Endodermal cell (in vitro differentiated cells): ENCODE data around the gene UQCC2. TPM values are rescaled to one million over a fixed set of nuclear protein-coding genes. Genes with fewer than 3 reads are reported as not detected.

Experiments used
- DNase-seq: peaks from one replicate; pipeline ENCODE4 v3.0.0-alpha.2; 2017
- H3K27ac ChIP-seq: 2 replicates; pipeline ENCODE4 v1.5.1; 2013; ENCODE audit warnings: mild to moderate bottlenecking, low read depth, low read length, moderate library complexity
- H3K27me3 ChIP-seq: 2 replicates; pipeline ENCODE4 v1.6.1; 2013; ENCODE audit warnings: mild to moderate bottlenecking, low read length, moderate library complexity; ENCODE audit not compliant: insufficient read depth, control insufficient read depth, poor library complexity, severe bottlenecking
- H3K36me3 ChIP-seq: 2 replicates; pipeline ENCODE4 v1.7.0; 2013; ENCODE audit warnings: mild to moderate bottlenecking, low read length, moderate library complexity; ENCODE audit not compliant: control insufficient read depth, insufficient read depth
- H3K4me1 ChIP-seq: one replicate; pipeline ENCODE4 v1.7.0; 2013; ENCODE audit warnings: low read length; ENCODE audit not compliant: control insufficient read depth, insufficient read depth
- H3K4me3 ChIP-seq: 2 replicates; pipeline ENCODE4 v1.5.1; 2013; ENCODE audit warnings: mild to moderate bottlenecking, low read length, moderate library complexity
- H3K9ac ChIP-seq: 2 replicates; pipeline ENCODE4 v1.6.1; 2013; ENCODE audit warnings: mild to moderate bottlenecking, low read length, moderate library complexity; ENCODE audit not compliant: poor library complexity, severe bottlenecking; ENCODE audit errors: extremely low read depth
- H3K9me3 ChIP-seq: 2 replicates; pipeline ENCODE4 v1.6.1; 2013; ENCODE audit warnings: mild to moderate bottlenecking, low read length, moderate library complexity; ENCODE audit not compliant: control insufficient read depth
- H3K27ac Mint-ChIP-seq: 2 replicates; pipeline ENCODE4 v1.8.0; 2020; ENCODE audit warnings: mixed read lengths
- H3K27me3 Mint-ChIP-seq: 2 replicates; pipeline ENCODE4 v1.8.0; 2021; ENCODE audit warnings: mild to moderate bottlenecking, mixed read lengths; ENCODE audit not compliant: insufficient read depth
- H3K36me3 Mint-ChIP-seq: 2 replicates; pipeline ENCODE4 v1.8.0; 2020; ENCODE audit warnings: low read depth, mixed read lengths
- H3K4me1 Mint-ChIP-seq: 2 replicates; pipeline ENCODE4 v1.8.0; 2020; ENCODE audit warnings: mixed read lengths
- H3K4me3 Mint-ChIP-seq: 2 replicates; pipeline ENCODE4 v1.8.0; 2020; ENCODE audit warnings: mild to moderate bottlenecking, moderate library complexity, mixed read lengths
- H3K9me3 Mint-ChIP-seq: 2 replicates; pipeline ENCODE4 v1.8.0; 2020; ENCODE audit warnings: mild to moderate bottlenecking, mixed read lengths
- WGBS, 2 experiments: methylation state at CpG; one replicate each; pipeline versions ENCODE4 v1.1.5 to v1.1.7; 2013; ENCODE audit warnings: missing lambda C conversion rate in 2 of 2, mixed read lengths in 1 of 2; ENCODE audit not compliant: insufficient coverage in 1 of 2, insufficient read length in 1 of 2; 5-methylcytosine and 5-hydroxymethylcytosine counted together
- total RNA-seq, 2 donors: library from RNA; stranded (reverse); fragmentation: NEBNext Ultra II Directional in 1 of 2; extraction: Animal tissue kit (Norgen Biotek cat#: 25700) in 1 of 2; gene quantifications; 2 replicates in 1 of 2; 3 replicates in 1 of 2; pipeline ENCODE4 v1.2.1, GENCODE V29; 2021
- TF ChIP-seq, protein P1 (sequence below): fragments of 200-600 bp; sonication (generic); conservative IDR thresholded peaks from 2 replicates; pipeline ENCODE4 v1.5.0; 2021; ENCODE audit warnings: antibody characterized with exemption, mild to moderate bottlenecking

Gene UQCC2
- total RNA-seq, 2 donors from 2014 or later, result 120 to 174 TPM

DNA sequence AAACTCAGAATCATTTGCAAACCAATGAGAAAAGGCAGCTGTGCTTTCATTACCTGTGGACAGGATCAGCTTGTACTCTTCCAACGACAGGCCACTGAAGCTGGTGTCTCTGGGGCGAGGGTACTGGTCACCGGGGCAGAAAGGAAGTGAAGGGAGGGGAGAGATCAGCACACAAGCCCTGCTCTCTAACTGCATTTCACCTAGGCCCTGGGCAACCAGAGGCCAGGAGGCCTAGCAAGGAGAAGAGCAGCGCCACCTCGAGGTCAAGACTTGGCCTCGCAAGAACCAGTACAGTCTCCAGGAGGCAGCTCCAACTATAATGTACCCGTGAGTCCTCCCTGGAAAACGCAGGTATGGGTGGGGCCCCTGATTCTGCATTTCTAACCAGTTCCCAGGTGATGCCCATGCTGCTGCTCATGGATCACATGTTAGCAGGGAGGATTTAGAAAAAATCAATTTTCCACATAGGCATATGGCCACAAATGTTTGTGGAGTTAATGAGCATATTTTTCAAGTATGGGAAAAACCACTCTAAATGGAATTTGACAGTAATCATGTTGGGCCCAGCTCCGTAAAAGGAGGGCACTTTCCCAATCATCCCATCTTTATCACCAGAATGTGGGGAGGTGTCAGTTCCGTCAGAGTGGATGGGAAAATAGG, 11.0 kb downstream of the UQCC2 start:
- H3K4me3 Mint-ChIP-seq, result no peak overlapping the region
- DNase-seq, result peak; percentile 96
- TF ChIP-seq, protein P1, sequence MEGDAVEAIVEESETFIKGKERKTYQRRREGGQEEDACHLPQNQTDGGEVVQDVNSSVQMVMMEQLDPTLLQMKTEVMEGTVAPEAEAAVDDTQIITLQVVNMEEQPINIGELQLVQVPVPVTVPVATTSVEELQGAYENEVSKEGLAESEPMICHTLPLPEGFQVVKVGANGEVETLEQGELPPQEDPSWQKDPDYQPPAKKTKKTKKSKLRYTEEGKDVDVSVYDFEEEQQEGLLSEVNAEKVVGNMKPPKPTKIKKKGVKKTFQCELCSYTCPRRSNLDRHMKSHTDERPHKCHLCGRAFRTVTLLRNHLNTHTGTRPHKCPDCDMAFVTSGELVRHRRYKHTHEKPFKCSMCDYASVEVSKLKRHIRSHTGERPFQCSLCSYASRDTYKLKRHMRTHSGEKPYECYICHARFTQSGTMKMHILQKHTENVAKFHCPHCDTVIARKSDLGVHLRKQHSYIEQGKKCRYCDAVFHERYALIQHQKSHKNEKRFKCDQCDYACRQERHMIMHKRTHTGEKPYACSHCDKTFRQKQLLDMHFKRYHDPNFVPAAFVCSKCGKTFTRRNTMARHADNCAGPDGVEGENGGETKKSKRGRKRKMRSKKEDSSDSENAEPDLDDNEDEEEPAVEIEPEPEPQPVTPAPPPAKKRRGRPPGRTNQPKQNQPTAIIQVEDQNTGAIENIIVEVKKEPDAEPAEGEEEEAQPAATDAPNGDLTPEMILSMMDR, result peak; percentile 93
- Histone ChIP-seq H3K36me3 (peaks cover 43% of the 10 kb centered on the region), H3K27me3 (no peaks in the 10 kb centered on the region), H3K9ac (no peak overlapping the region), H3K9me3 (no peaks in the 10 kb centered on the region), H3K4me1 (no peaks in the 10 kb centered on the region), H3K27ac (no peak overlapping the region), H3K4me3 (no peak overlapping the region)
- H3K27me3 Mint-ChIP-seq, result no peaks in the 10 kb centered on the region
- H3K27ac Mint-ChIP-seq, result peak overlapping the region; percentile 59
- H3K4me1 Mint-ChIP-seq, result peaks cover 2% of the 10 kb centered on the region
- 42 to 65% methylated on average over 2 to 10 of the region's 10 CpGs for WGBS, 2 experiments
- H3K36me3 Mint-ChIP-seq, result peaks cover 36% of the 10 kb centered on the region
- no peaks in the 10 kb centered on the region for H3K9me3 Mint-ChIP-seq

DNA sequence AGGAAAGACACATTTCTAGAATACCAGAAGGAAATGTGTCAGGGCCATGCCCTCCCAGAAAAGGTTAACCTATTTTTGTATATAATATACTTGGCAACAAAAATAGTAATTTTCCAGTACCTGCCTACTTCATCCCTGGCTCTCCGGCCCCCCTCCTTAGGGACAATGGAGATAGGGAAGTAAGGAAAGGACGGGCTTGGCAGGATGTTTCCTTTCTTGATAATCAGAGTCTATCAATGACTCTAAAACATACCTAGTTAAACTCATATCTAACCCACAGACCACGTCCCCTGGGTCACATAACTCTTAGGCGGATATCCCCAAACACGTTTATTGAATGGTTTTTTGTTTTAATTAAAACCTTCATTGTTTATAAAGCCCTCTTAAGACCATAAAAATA, 11.8 kb downstream of the UQCC2 start:
- H3K4me1 ChIP-seq, result peaks cover 1% of the 10 kb centered on the region
- no peak overlapping the region for H3K4me3 ChIP-seq
- no peak overlapping the region for H3K9ac ChIP-seq
- 94 to 97% methylated on average over 3 to 4 of the region's 5 CpGs for WGBS, 2 experiments
- H3K27me3 ChIP-seq, result no peaks in the 10 kb centered on the region
- TF ChIP-seq, protein P1, result no peak
- no peaks in the 10 kb centered on the region for H3K9me3 Mint-ChIP-seq
- no peak for DNase-seq
- H3K4me3 Mint-ChIP-seq, result no peak overlapping the region
- no peaks in the 10 kb centered on the region for H3K27me3 Mint-ChIP-seq
- H3K36me3 Mint-ChIP-seq, result peaks cover 36% of the 10 kb centered on the region
- no peaks in the 10 kb centered on the region for H3K9me3 ChIP-seq
- H3K27ac ChIP-seq, result no peak overlapping the region
- peaks cover 51% of the 10 kb centered on the region for H3K36me3 ChIP-seq
- H3K4me1 Mint-ChIP-seq, result peaks cover 3% of the 10 kb centered on the region
- H3K27ac Mint-ChIP-seq, result no peak overlapping the region

DNA sequence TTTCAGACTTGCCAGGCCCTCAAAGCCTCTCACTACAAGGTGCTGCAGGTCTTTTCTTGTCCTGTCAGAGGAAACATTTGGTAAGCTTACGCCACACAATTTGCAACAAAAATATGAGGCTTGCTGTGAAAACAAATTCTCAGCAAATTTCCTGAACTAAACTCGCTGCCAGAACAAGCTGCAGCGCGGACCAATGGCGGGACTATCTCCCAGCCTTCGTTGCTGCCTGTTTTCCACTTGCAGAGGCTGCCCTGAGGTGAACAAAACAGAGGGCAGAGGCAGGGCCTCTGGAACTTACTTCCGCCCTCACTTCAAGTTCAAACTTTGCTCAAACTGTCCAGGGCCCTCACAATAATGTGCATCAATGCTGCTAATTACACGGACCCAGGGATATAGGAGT, 12.4 kb downstream of the UQCC2 start:
- H3K36me3 Mint-ChIP-seq, result peaks cover 40% of the 10 kb centered on the region
- TF ChIP-seq, protein P1, result no peak
- Histone ChIP-seq H3K36me3 (peaks cover 51% of the 10 kb centered on the region), H3K9ac (no peak overlapping the region), H3K4me3 (no peak overlapping the region), H3K27me3 (no peaks in the 10 kb centered on the region), H3K4me1 (peaks cover 3% of the 10 kb centered on the region), H3K9me3 (no peaks in the 10 kb centered on the region), H3K27ac (no peak overlapping the region)
- H3K9me3 Mint-ChIP-seq, result no peaks in the 10 kb centered on the region
- H3K4me1 Mint-ChIP-seq, result peaks cover 9% of the 10 kb centered on the region
- no peak for DNase-seq
- 90 to 100% methylated on average over 7 to 8 of the region's 8 CpGs for WGBS, 2 experiments
- H3K4me3 Mint-ChIP-seq, result no peak overlapping the region
- H3K27me3 Mint-ChIP-seq, result no peaks in the 10 kb centered on the region
- no peak overlapping the region for H3K27ac Mint-ChIP-seq
